NCI-H2029 treated with DMSO at 0.1 percent for 48 hours (cell line): ENCODE results near the gene ERBB4.

ENCODE experiments used
- DNase-seq: peaks from one replicate; lab custom pipeline; 2025; lab: John Stamatoyannopoulos, UW

Gene ERBB4

GRCh38 chr2:212428681-212429478 lies 109.7 kb downstream of the ERBB4 start:
- no peak for DNase-seq

GRCh38 chr2:212427638-212428037 lies 111.0 kb downstream of the ERBB4 start:
- no peak for DNase-seq

GRCh38 chr2:212426637-212427412 lies 111.8 kb downstream of the ERBB4 start:
- no peak for DNase-seq

GRCh38 chr2:212424082-212424481 lies 114.5 kb downstream of the ERBB4 start:
- no peak for DNase-seq

- no peak for DNase-seq
These were observed 115.5 kb downstream of the ERBB4 start for GRCh38 chr2:212423089-212423488.

GRCh38 chr2:212421556-212422334 lies 116.9 kb downstream of the ERBB4 start:
- no peak for DNase-seq

GRCh38 chr2:212416086-212416485 lies 122.5 kb downstream of the ERBB4 start:
- DNase-seq, result no peak

- DNase-seq, result no peak
These were observed 123.8 kb downstream of the ERBB4 start for GRCh38 chr2:212414767-212415211.

GRCh38 chr2:212409560-212409959 lies 129.0 kb downstream of the ERBB4 start:
- DNase-seq, result no peak

- DNase-seq, result no peak
These were observed 130.1 kb downstream of the ERBB4 start for GRCh38 chr2:212408524-212408923.

GRCh38 chr2:212406716-212407115 lies 131.9 kb downstream of the ERBB4 start:
- DNase-seq, result no peak

- no peak for DNase-seq
These were observed 136.3 kb downstream of the ERBB4 start for GRCh38 chr2:212402316-212402715.

- no peak for DNase-seq
These were observed 140.3 kb downstream of the ERBB4 start for GRCh38 chr2:212398316-212398715.

GRCh38 chr2:212392544-212392943 lies 146.1 kb downstream of the ERBB4 start:
- DNase-seq, result no peak

GRCh38 chr2:212392043-212392442 lies 146.6 kb downstream of the ERBB4 start:
- DNase-seq, result no peak

- no peak for DNase-seq
These were observed 151.5 kb downstream of the ERBB4 start for GRCh38 chr2:212387146-212387545.

- DNase-seq, result no peak
These were observed 153.4 kb downstream of the ERBB4 start for GRCh38 chr2:212385241-212385640.

- no peak for DNase-seq
These were observed 154.6 kb downstream of the ERBB4 start for GRCh38 chr2:212384027-212384426.

- no peak for DNase-seq
These were observed 157.0 kb downstream of the ERBB4 start for GRCh38 chr2:212381428-212382102.

GRCh38 chr2:212379103-212379502 lies 159.5 kb downstream of the ERBB4 start:
- no peak for DNase-seq

GRCh38 chr2:212367431-212367830 lies 171.2 kb downstream of the ERBB4 start:
- no peak for DNase-seq
